ENCODE measurements around the gene PNKD. TPM values are rescaled to one million over a fixed set of nuclear protein-coding genes. Genes with fewer than 3 reads are reported as not detected.

Gene PNKD
- total and polyA plus RNA-seq, 2 donors (not counting 1 experiment from before 2014, with no cell fraction given): 27.7 to 29.1 TPM

DNA sequence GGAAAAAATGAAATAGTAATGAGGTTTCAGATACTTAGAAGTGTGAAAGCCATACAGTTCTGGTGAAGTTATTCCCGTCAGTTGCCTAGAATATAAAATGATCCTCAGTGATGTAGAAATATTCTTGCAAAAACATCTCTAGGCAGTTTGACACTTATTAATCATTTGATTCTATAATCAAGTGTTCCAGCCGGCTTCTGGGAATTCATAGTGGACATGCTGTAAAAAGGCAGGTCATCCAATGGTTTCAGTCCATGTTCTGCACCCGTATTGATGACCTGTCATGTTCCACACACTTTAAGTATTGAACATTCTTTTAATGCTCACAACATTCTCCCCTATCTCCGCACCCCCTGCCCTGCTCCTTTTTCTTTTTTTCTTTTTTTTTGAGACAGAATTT is 33.5 kb upstream of the PNKD start:
- DNase-seq (ENCODE audit: low read depth in 2 of 2): no peak
- Histone ChIP-seq H3K79me2 (ENCODE audit: control insufficient read depth, insufficient read depth, low read length) (peaks cover 5% of the 10 kb centered on the region), H3K27me3 (ENCODE audit: control insufficient read depth, insufficient read depth, low read length) (no peaks in the 10 kb centered on the region), H4K20me1 (ENCODE audit: control insufficient read depth, extremely low read depth, insufficient read depth, low read length) (no peaks in the 10 kb centered on the region), H3K9ac (ENCODE audit: insufficient read depth, low read length) (no peak overlapping the region), H3K4me1 (ENCODE audit: control insufficient read depth, extremely low read depth, insufficient read depth, low read length) (no peaks in the 10 kb centered on the region), H3K36me3 (ENCODE audit: control insufficient read depth, insufficient read depth, low read length) (peaks cover 8% of the 10 kb centered on the region), H3K4me3 (replicated peaks in 1 of 4; ENCODE audit: control extremely low read depth in 1 of 4, insufficient read depth in 1 of 4, low read depth in 3 of 4, low read length in 4 of 4) (no peak overlapping the region), H2AFZ (ENCODE audit: low read length) (no peak overlapping the region), H3K27ac (ENCODE audit: insufficient read depth, low read length) (no peak overlapping the region), H3K4me2 (ENCODE audit: extremely low read depth, insufficient read depth, low read length) (no peak overlapping the region), H3K9me3 (ENCODE audit: control insufficient read depth, insufficient read depth, low read depth, low read length) (no peaks in the 10 kb centered on the region)
- TF ChIP-seq CTCF (conservative IDR thresholded peaks at IDR 0.05 in 1 of 2, IDR thresholded peaks at IDR 0.05 in 1 of 2; ENCODE audit: low read depth in 1 of 2, low read length in 2 of 2) (no peak), EZH2 (IDR thresholded peaks at IDR 0.05; ENCODE audit: low read length, missing control alignments) (no peak)

DNA sequence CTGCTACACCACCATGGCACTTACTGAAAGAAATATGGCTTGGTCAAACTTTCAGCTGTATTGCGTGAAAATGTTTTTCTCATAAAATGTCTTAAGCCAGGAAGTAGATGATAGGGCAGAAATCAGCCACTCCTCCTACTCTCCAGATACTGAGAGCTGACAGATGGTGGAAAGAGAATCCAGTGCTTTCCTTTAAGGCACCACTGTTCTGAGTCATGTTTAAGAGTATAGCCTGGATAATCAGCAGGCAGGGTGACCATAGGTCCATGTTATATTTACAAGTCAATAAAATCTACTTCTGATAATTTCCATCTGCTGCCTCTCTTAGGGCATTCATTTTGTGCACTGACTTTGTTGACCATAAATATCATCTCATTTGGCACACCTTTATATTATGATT is 31.4 kb upstream of the PNKD start:
- Histone ChIP-seq H3K27me3 (ENCODE audit: control insufficient read depth, insufficient read depth, low read length) (no peaks in the 10 kb centered on the region), H3K4me1 (ENCODE audit: control insufficient read depth, extremely low read depth, insufficient read depth, low read length) (no peaks in the 10 kb centered on the region), H2AFZ (ENCODE audit: low read length) (no peak overlapping the region), H3K36me3 (ENCODE audit: control insufficient read depth, insufficient read depth, low read length) (peaks cover 10% of the 10 kb centered on the region), H3K4me2 (ENCODE audit: extremely low read depth, insufficient read depth, low read length) (no peak overlapping the region), H3K79me2 (ENCODE audit: control insufficient read depth, insufficient read depth, low read length) (peaks cover 2% of the 10 kb centered on the region), H3K4me3 (replicated peaks in 1 of 4; ENCODE audit: control extremely low read depth in 1 of 4, insufficient read depth in 1 of 4, low read depth in 3 of 4, low read length in 4 of 4) (no peak overlapping the region), H3K9me3 (ENCODE audit: control insufficient read depth, insufficient read depth, low read depth, low read length) (no peaks in the 10 kb centered on the region), H4K20me1 (ENCODE audit: control insufficient read depth, extremely low read depth, insufficient read depth, low read length) (no peaks in the 10 kb centered on the region), H3K9ac (ENCODE audit: insufficient read depth, low read length) (no peak overlapping the region), H3K27ac (ENCODE audit: insufficient read depth, low read length) (no peak overlapping the region)
- no peak for DNase-seq (ENCODE audit: low read depth in 2 of 2)
- TF ChIP-seq CTCF (conservative IDR thresholded peaks at IDR 0.05 in 1 of 2, IDR thresholded peaks at IDR 0.05 in 1 of 2; ENCODE audit: low read depth in 1 of 2, low read length in 2 of 2): no peak
- no peak for TF ChIP-seq EZH2 (IDR thresholded peaks at IDR 0.05; ENCODE audit: low read length, missing control alignments)

- DNase-seq (ENCODE audit: low read depth in 2 of 2): no peak
- no peak overlapping the region for H3K4me2 ChIP-seq (ENCODE audit: extremely low read depth, insufficient read depth, low read length)
- peaks cover 22% of the 10 kb centered on the region for H3K36me3 ChIP-seq (ENCODE audit: control insufficient read depth, insufficient read depth, low read length)
- H3K9ac ChIP-seq (ENCODE audit: insufficient read depth, low read length): no peak overlapping the region
- no peaks in the 10 kb centered on the region for H3K9me3 ChIP-seq (ENCODE audit: control insufficient read depth, insufficient read depth, low read depth, low read length)
- no peaks in the 10 kb centered on the region for H4K20me1 ChIP-seq (ENCODE audit: control insufficient read depth, extremely low read depth, insufficient read depth, low read length)
- no peak for TF ChIP-seq EZH2 (IDR thresholded peaks at IDR 0.05; ENCODE audit: low read length, missing control alignments)
- TF ChIP-seq CTCF (conservative IDR thresholded peaks at IDR 0.05 in 1 of 2, IDR thresholded peaks at IDR 0.05 in 1 of 2; ENCODE audit: low read depth in 1 of 2, low read length in 2 of 2): no peak
- H3K27me3 ChIP-seq (ENCODE audit: control insufficient read depth, insufficient read depth, low read length): no peaks in the 10 kb centered on the region
- no peak overlapping the region for H3K4me3 ChIP-seq (replicated peaks in 1 of 4; ENCODE audit: control extremely low read depth in 1 of 4, insufficient read depth in 1 of 4, low read depth in 3 of 4, low read length in 4 of 4)
- H3K4me1 ChIP-seq (ENCODE audit: control insufficient read depth, extremely low read depth, insufficient read depth, low read length): no peaks in the 10 kb centered on the region
- no peak overlapping the region for H3K27ac ChIP-seq (ENCODE audit: insufficient read depth, low read length)
- no peak overlapping the region for H2AFZ ChIP-seq (ENCODE audit: low read length)
- peaks cover 5% of the 10 kb centered on the region for H3K79me2 ChIP-seq (ENCODE audit: control insufficient read depth, insufficient read depth, low read length)
Observed at GRCh38 chr2:218244204-218244603, 26.1 kb upstream of the PNKD start.
